ENCODE measurements around the gene DTWD1.
"Not testable (repeated sequence)": the region's sequence is repeated elsewhere in the genome, so short reads cannot be mapped to it uniquely, and the experiment has no call there.

The DTWD1 gene

GRCh38 chr15:49645941-49646340 lies 25.1 kb downstream of the DTWD1 start:
- DNase-seq (ENCODE audit: low read depth in 2 of 2): no peak

GRCh38 chr15:49646891-49647290 lies 26.0 kb downstream of the DTWD1 start:
- no peak for DNase-seq (ENCODE audit: low read depth in 2 of 2)

GRCh38 chr15:49649987-49650386 lies 29.1 kb downstream of the DTWD1 start:
- no peak for DNase-seq (ENCODE audit: low read depth in 2 of 2)

GRCh38 chr15:49650676-49651075 lies 29.8 kb downstream of the DTWD1 start:
- DNase-seq (ENCODE audit: low read depth in 2 of 2): no peak

- no peak for DNase-seq (ENCODE audit: low read depth in 2 of 2)
Observed at GRCh38 chr15:49652922-49653321, 32.1 kb downstream of the DTWD1 start.

- DNase-seq (ENCODE audit: low read depth in 2 of 2): no peak
Observed at GRCh38 chr15:49656734-49657133, 35.9 kb downstream of the DTWD1 start.

- DNase-seq (ENCODE audit: low read depth in 2 of 2): no peak
Observed at GRCh38 chr15:49664716-49665115, 43.9 kb downstream of the DTWD1 start.

GRCh38 chr15:49666486-49666885 lies 45.6 kb downstream of the DTWD1 start:
- not testable (repeated sequence) for DNase-seq (ENCODE audit: low read depth in 2 of 2)

GRCh38 chr15:49669288-49669687 lies 48.4 kb downstream of the DTWD1 start:
- DNase-seq (ENCODE audit: low read depth in 2 of 2): no peak

- DNase-seq (ENCODE audit: low read depth in 2 of 2): no peak
Observed at GRCh38 chr15:49673861-49674260, 53.0 kb downstream of the DTWD1 start.

- no peak for DNase-seq (ENCODE audit: low read depth in 2 of 2)
Observed at GRCh38 chr15:49674370-49674769, 53.5 kb downstream of the DTWD1 start.

- no peak for DNase-seq (ENCODE audit: low read depth in 2 of 2)
Observed at GRCh38 chr15:49675041-49675440, 54.2 kb downstream of the DTWD1 start.

- no peak for DNase-seq (ENCODE audit: low read depth in 2 of 2)
Observed at GRCh38 chr15:49678655-49679054, 57.8 kb downstream of the DTWD1 start.

GRCh38 chr15:49686599-49686998 lies 65.8 kb downstream of the DTWD1 start:
- no peak for DNase-seq (ENCODE audit: low read depth in 2 of 2)

- DNase-seq (ENCODE audit: low read depth in 2 of 2): no peak
Observed at GRCh38 chr15:49688135-49688790, 67.4 kb downstream of the DTWD1 start.

- DNase-seq (ENCODE audit: low read depth in 2 of 2): no peak
Observed at GRCh38 chr15:49692514-49693090, 71.8 kb downstream of the DTWD1 start.

GRCh38 chr15:49693498-49693897 lies 72.7 kb downstream of the DTWD1 start:
- DNase-seq (ENCODE audit: low read depth in 2 of 2): no peak

- DNase-seq (ENCODE audit: low read depth in 2 of 2): no peak
Observed at GRCh38 chr15:49696433-49696832, 75.6 kb downstream of the DTWD1 start.

GRCh38 chr15:49697121-49697520 lies 76.3 kb downstream of the DTWD1 start:
- no peak for DNase-seq (ENCODE audit: low read depth in 2 of 2)

- not testable (repeated sequence) for DNase-seq (ENCODE audit: low read depth in 2 of 2)
Observed at GRCh38 chr15:49702982-49703381, 82.1 kb downstream of the DTWD1 start.

Measured in activated CD8-positive, alpha-beta memory T cell treated with anti-CD3 and anti-CD28 coated beads for 4 hours (primary cell).